K562 (cell line): ENCODE results near the gene FMO3. TPM values are rescaled to one million over a fixed set of nuclear protein-coding genes. Genes with fewer than 3 reads are reported as not detected.

ENCODE experiments used
- ATAC-seq: fragments of 200-7000 bp; cut with Tn5 transposase; 3 replicates; pipeline ENCODE4 v1.9.1; 2020; ENCODE audit warnings: moderate library complexity
- BruUV-seq: library from RNA; stranded (reverse); fragments of 400-500 nt; replicated peaks from 2 replicates; lab custom pipeline; 2021; lab: Mats Ljungman, UMichigan
- CTCF ChIA-PET: fragments of 300-600 bp; formaldehyde crosslinking; extraction: SDS; loops from one replicate; lab custom pipeline; 2021; ENCODE audit warnings: low intra/inter-chr PET ratio; lab: Yijun Ruan, JAX
- POLR2A ChIA-PET: fragments of 300-600, 350-650 bp; sonication (Branson Sonifier 250); formaldehyde crosslinking; extraction: SDS; loops from one replicate; lab custom pipeline; 2021; ENCODE audit warnings: antibody characterized with exemption, inconsistent platforms; lab: Yijun Ruan, JAX
- DNase-seq, 4 experiments: peaks; one replicate each; pipeline versions ENCODE4 v3.0.0 to v3.0.0-alpha.2; 2011 to 2018; ENCODE audit warnings: low spot score in 3 of 4, mixed read lengths in 3 of 4; ENCODE audit errors: extremely low read depth in 1 of 4
- FAIRE-seq: peaks from 2 replicates; lab custom pipeline; 2011; peaks lifted over from hg19 to GRCh38; lab: Jason Lieb, UNC
- H2AFZ ChIP-seq: 2 replicates; pipeline ENCODE4 v1.6.0; 2011; ENCODE audit warnings: low read depth, low read length, control low read depth, inconsistent platforms
- H3K27ac ChIP-seq: fragments of 200-600 bp; 3 replicates; pipeline ENCODE4 v1.8.0; 2011; ENCODE audit warnings: low read depth, mild to moderate bottlenecking, control low read depth, inconsistent platforms, low read length, moderate library complexity, mixed read lengths; ENCODE audit errors: extremely low read depth
- H3K27me3 ChIP-seq, 2 experiments: fragments of 300-600 bp in 1 of 2; 2 replicates in 1 of 2; 3 replicates in 1 of 2; pipeline versions ENCODE4 v1.6.0 to v1.8.0; 2011; ENCODE audit warnings: inconsistent platforms in 2 of 2, low read length in 2 of 2, mild to moderate bottlenecking in 1 of 2, mixed read lengths in 1 of 2, moderate library complexity in 1 of 2; ENCODE audit not compliant: control insufficient read depth in 2 of 2, insufficient read depth in 2 of 2
- H3K36me3 ChIP-seq: fragments of 300-600 bp; 3 replicates; pipeline ENCODE4 v1.8.0; 2011; ENCODE audit warnings: mild to moderate bottlenecking, low read length, inconsistent platforms; ENCODE audit not compliant: control insufficient read depth, insufficient read depth
- H3K4me1 ChIP-seq, 2 experiments: fragments of 200-600 bp in 1 of 2; replicated peaks in 1 of 2; 2 replicates in 1 of 2; 3 replicates in 1 of 2; pipeline versions ENCODE4 v1.5.1 to v1.8.0; 2011; ENCODE audit warnings: inconsistent platforms in 2 of 2, low read length in 2 of 2, mild to moderate bottlenecking in 1 of 2, mixed read lengths in 1 of 2, moderate library complexity in 1 of 2; ENCODE audit not compliant: control insufficient read depth in 2 of 2, insufficient read depth in 2 of 2
- H3K4me2 ChIP-seq: 2 replicates; pipeline ENCODE4 v1.6.1; 2011; ENCODE audit warnings: low read length, control low read depth, inconsistent platforms, mixed read lengths; ENCODE audit not compliant: insufficient read depth
- H3K4me3 ChIP-seq: fragments of 200-600 bp; sonication (generic), shearing (Covaris generic); 2 replicates; pipeline ENCODE4 v1.5.1; 2016; ENCODE audit warnings: control low read depth, inconsistent platforms
- H3K79me2 ChIP-seq: fragments of 200-600 bp; 3 replicates; pipeline ENCODE4 v1.8.0; 2011; ENCODE audit warnings: low read length, inconsistent platforms; ENCODE audit not compliant: control insufficient read depth, insufficient read depth
- H3K9ac ChIP-seq, 2 experiments: 2 replicates each; pipeline versions ENCODE4 v1.6.0 to v1.6.1; 2011; ENCODE audit warnings: low read depth in 2 of 2, low read length in 2 of 2, control low read depth in 1 of 2, inconsistent platforms in 1 of 2, mild to moderate bottlenecking in 1 of 2, mixed read lengths in 1 of 2; ENCODE audit not compliant: insufficient read depth in 1 of 2
- H3K9me1 ChIP-seq: one replicate; pipeline ENCODE4 v1.6.0; 2011; ENCODE audit warnings: inconsistent platforms, mild to moderate bottlenecking, low read length, moderate library complexity; ENCODE audit not compliant: control insufficient read depth, insufficient read depth
- H3K9me3 ChIP-seq: replicated peaks from 2 replicates; pipeline ENCODE4 v1.5.1; 2011; ENCODE audit warnings: low read depth, low read length, inconsistent platforms; ENCODE audit not compliant: control insufficient read depth, insufficient read depth
- H4K20me1 ChIP-seq: replicated peaks from 2 replicates; pipeline ENCODE4 v1.6.1; 2011; ENCODE audit warnings: low read length, inconsistent platforms, mixed read lengths; ENCODE audit not compliant: control insufficient read depth, insufficient read depth
- HNRNPL ChIP-seq: fragments of 200-400 bp; formaldehyde crosslinking; IDR thresholded peaks from 2 replicates; pipeline ENCODE4 v1.6.1; 2017; ENCODE audit warnings: low read depth, mild to moderate bottlenecking, low read length
- HNRNPUL1 ChIP-seq: fragments of 200-400 bp; formaldehyde crosslinking; IDR thresholded peaks from 2 replicates; pipeline ENCODE4 v1.6.1; 2017; ENCODE audit warnings: low read length
- KDM5B ChIP-seq: fragments of 200-600 bp; sonication (generic); IDR thresholded peaks from 2 replicates; pipeline ENCODE4 v1.6.1; 2012; ENCODE audit warnings: low read depth, mild to moderate bottlenecking, moderate library complexity, low read length, control low read depth, inconsistent platforms; ENCODE audit not compliant: insufficient replicate concordance
- KLF16 ChIP-seq: IDR thresholded peaks from 2 replicates; pipeline ENCODE4 v1.6.1; 2016; ENCODE audit warnings: antibody characterized with exemption
- NFIC ChIP-seq: fragments of 450-650 bp; IDR thresholded peaks from 2 replicates; pipeline ENCODE4 v1.6.1; 2017; ENCODE audit warnings: mild to moderate bottlenecking, inconsistent platforms
- TAF7 ChIP-seq: fragments of 450-650 bp; IDR thresholded peaks from 2 replicates; pipeline ENCODE4 v1.6.1; 2016; ENCODE audit warnings: missing genetic modification characterization, missing compliant biosample characterization
- TBL1XR1 ChIP-seq, 2 experiments: IDR thresholded peaks; 2 replicates each; pipeline ENCODE4 v1.6.1; 2012; ENCODE audit warnings: improper control_type of control experiment in 2 of 2, low read length in 2 of 2, mild to moderate bottlenecking in 1 of 2
- ZNF23 ChIP-seq: fragments of 250-450 bp; sonication (Bioruptor Pico); IDR thresholded peaks from 2 replicates; pipeline ENCODE4 v1.4.0; 2020; ENCODE audit warnings: mild to moderate bottlenecking
- ZNF785 ChIP-seq: fragments of 250-450 bp; sonication (Bioruptor Pico); IDR thresholded peaks from 2 replicates; pipeline ENCODE4 v1.4.0; 2020; ENCODE audit warnings: mild to moderate bottlenecking
- WGBS: fragments of 100-300 bp; shearing (Covaris generic); methylation state at CpG from one replicate; pipeline ENCODE4 v1.1.6; 2016; ENCODE audit warnings: low coverage, mixed read lengths; ENCODE audit not compliant: insufficient coverage; ENCODE audit errors: missing lambda C conversion rate; 5-methylcytosine and 5-hydroxymethylcytosine counted together
- in situ Hi-C: fragments of 300-500 bp; cut with MboI; formaldehyde crosslinking; loops from 4 replicates; pipeline ENCODE4 v1.15.0; 2018; ENCODE audit warnings: inconsistent platforms, mixed read lengths
- intact Hi-C: fragments of 100-400 bp; cut with micrococcal nuclease; formaldehyde crosslinking; loops from 2 replicates; pipeline ENCODE4 v1.14.2; 2022
- polyA plus RNA-seq, 8 experiments: library from polyadenylated mRNA; depleted of rRNA in 4 of 8; stranded (reverse) in 5 of 8; unstranded in 3 of 8; fragments of >200 nt; fragmentation: Nextera tagmentation in 2 of 8; fragmentation: Illumina TruSeq in 1 of 8; extraction: Ambion mirVana in 2 of 8; extraction: Trizol in 1 of 8; gene quantifications; 2 replicates each; pipeline versions ENCODE4 v1.2.1 to v1.2.3, GENCODE V29; 2011 to 2014; ENCODE audit warnings: inconsistent platforms in 1 of 8, missing spikeins in 1 of 8
- total RNA-seq, 7 experiments: library from RNA; depleted of rRNA in 6 of 7; stranded (reverse); fragments of >200 nt in 6 of 7; fragmentation: Illumina TruSeq in 2 of 7; extraction: Trizol in 2 of 7; gene quantifications; 2 replicates each; pipeline versions ENCODE4 v1.2.1 to v1.2.3, GENCODE V29; 2011 to 2021; ENCODE audit warnings: low replicate concordance in 1 of 7
- TF ChIP-seq, protein P1 (sequence below): fragments of 250-450 bp; sonication (Bioruptor Pico); IDR thresholded peaks from 2 replicates; pipeline ENCODE4 v1.4.0; 2020; ENCODE audit warnings: borderline replicate concordance
- TF ChIP-seq, protein P2 (sequence below): sonication (generic); formaldehyde crosslinking; IDR thresholded peaks from 2 replicates; pipeline ENCODE4 v1.8.1; 2023; ENCODE audit warnings: mild to moderate bottlenecking, missing genetic modification reagents
- TF ChIP-seq, protein P3 (sequence below): sonication (generic); formaldehyde crosslinking; IDR thresholded peaks from 2 replicates; pipeline ENCODE4 v1.8.0; 2022; ENCODE audit warnings: missing genetic modification reagents, mild to moderate bottlenecking, moderate library complexity, borderline replicate concordance
- TF ChIP-seq, protein P4 (sequence below): fragments of 250-450 bp; sonication (Bioruptor Pico); IDR thresholded peaks from 2 replicates; pipeline ENCODE4 v1.8.0; 2021; ENCODE audit warnings: moderate library complexity, mild to moderate bottlenecking, inconsistent platforms

FMO3 gene
- total and polyA plus RNA-seq, 9 of the 15 experiments (the other 6 are each of a cell fraction or from before 2014, with no cell fraction given), result not detected

DNA sequence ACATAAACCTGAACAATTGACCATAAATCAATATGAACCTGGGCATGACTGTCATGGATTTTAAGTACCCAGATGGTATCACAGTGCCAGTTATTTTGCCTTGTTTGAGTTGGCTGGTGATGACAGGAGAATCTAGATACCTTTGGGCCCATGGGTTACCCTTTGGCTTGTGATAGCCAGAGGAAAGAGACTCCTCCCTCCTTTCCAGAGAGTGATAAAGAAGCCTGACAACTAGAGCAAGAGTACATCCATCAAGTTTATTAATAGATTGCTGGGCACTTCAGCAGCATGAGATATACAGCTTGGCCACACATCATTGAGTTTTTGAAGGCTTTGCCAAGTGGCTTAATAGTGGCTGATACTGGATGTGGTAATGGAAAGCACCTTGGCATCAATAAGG, 6.6 kb upstream of the FMO3 start:
- Histone ChIP-seq H2AFZ (no peak overlapping the region), H3K79me2 (no peaks in the 10 kb centered on the region), H3K9me3 (no peaks in the 10 kb centered on the region), H3K9me1 (no peaks in the 10 kb centered on the region), H3K27me3 (no peaks in the 10 kb centered on the region), H3K4me2 (no peak overlapping the region), H3K4me3 (no peak overlapping the region), H3K36me3 (no peaks in the 10 kb centered on the region), H3K4me1 (no peaks in the 10 kb centered on the region), H3K27ac (no peak overlapping the region), H4K20me1 (no peaks in the 10 kb centered on the region), H3K9ac (no peak overlapping the region)
- FAIRE-seq (no peak), DNase-seq (no peak), ATAC-seq (no peak)
- in situ Hi-C loops (no loop called here), intact Hi-C loops (no loop called here)
- CTCF ChIA-PET, result no interaction called here
- no peak for TF ChIP-seq HNRNPL
- TF ChIP-seq NFIC, result no peak
- POLR2A ChIA-PET, result no interaction called here
- no TSS peak for BruUV-seq

DNA sequence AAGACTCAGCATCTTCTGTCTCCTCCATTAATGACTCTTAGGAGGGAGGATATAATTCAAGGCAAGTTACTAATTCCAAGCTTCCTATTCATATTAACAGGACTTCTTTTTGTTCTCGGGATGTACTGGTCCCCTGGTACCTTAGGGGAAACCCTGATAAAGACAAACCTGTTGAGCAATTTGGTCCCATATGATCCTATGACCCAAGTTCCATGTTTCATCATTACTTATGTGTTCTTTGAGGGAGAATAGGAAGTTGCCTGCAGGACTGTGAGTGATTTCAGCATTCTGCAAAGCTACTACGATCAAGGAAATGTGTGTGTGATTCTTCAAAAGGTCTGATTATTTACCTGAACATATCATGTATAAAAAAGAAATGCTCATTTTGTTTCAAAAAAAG, 5.8 kb upstream of the FMO3 start:
- Histone ChIP-seq H3K27ac (no peak overlapping the region), H3K36me3 (no peaks in the 10 kb centered on the region), H3K9me1 (no peaks in the 10 kb centered on the region), H3K4me2 (no peak overlapping the region), H3K9ac (no peak overlapping the region), H3K4me3 (no peak overlapping the region), H2AFZ (no peak overlapping the region), H3K4me1 (no peaks in the 10 kb centered on the region), H3K79me2 (no peaks in the 10 kb centered on the region), H3K27me3 (no peaks in the 10 kb centered on the region), H3K9me3 (no peaks in the 10 kb centered on the region), H4K20me1 (no peaks in the 10 kb centered on the region)
- BruUV-seq, result no TSS peak
- DNase-seq (no peak), FAIRE-seq (no peak), ATAC-seq (no peak)
- intact Hi-C loops, result no loop called here
- ChIA-PET POLR2A (interaction anchor here (0.6 kb wide), 1 partner anchor 294 kb away, joined by 3 read pairs; no protein-coding TSS in a partner anchor), CTCF (no interaction called here)
- 0% methylated on average over 2 of the region's 2 CpGs for whole genome bisulfite sequencing
- in situ Hi-C loops, result no loop called here
- TF ChIP-seq, protein P1, sequence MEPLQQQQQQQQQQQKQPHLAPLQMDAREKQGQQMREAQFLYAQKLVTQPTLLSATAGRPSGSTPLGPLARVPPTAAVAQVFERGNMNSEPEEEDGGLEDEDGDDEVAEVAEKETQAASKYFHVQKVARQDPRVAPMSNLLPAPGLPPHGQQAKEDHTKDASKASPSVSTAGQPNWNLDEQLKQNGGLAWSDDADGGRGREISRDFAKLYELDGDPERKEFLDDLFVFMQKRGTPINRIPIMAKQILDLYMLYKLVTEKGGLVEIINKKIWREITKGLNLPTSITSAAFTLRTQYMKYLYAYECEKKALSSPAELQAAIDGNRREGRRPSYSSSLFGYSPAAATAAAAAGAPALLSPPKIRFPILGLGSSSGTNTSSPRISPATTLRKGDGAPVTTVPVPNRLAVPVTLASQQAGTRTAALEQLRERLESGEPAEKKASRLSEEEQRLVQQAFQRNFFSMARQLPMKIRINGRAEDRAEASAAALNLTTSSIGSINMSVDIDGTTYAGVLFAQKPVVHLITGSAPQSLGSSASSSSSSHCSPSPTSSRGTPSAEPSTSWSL (CRISPR knock-in tag), result no peak
- TF ChIP-seq ZNF23 (CRISPR knock-in tag) (no peak), TAF7 (tag) (no peak), ZNF785 (no peak), KDM5B (no peak), HNRNPUL1 (no peak), TBL1XR1 (IDR thresholded peaks at IDR 0.05; ENCODE audit: low read length in 2 of 2) (no peak), KLF16 (no peak)
- TF ChIP-seq, protein P2, sequence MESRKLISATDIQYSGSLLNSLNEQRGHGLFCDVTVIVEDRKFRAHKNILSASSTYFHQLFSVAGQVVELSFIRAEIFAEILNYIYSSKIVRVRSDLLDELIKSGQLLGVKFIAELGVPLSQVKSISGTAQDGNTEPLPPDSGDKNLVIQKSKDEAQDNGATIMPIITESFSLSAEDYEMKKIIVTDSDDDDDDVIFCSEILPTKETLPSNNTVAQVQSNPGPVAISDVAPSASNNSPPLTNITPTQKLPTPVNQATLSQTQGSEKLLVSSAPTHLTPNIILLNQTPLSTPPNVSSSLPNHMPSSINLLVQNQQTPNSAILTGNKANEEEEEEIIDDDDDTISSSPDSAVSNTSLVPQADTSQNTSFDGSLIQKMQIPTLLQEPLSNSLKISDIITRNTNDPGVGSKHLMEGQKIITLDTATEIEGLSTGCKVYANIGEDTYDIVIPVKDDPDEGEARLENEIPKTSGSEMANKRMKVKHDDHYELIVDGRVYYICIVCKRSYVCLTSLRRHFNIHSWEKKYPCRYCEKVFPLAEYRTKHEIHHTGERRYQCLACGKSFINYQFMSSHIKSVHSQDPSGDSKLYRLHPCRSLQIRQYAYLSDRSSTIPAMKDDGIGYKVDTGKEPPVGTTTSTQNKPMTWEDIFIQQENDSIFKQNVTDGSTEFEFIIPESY (CRISPR knock-in tag), result no peak
- TF ChIP-seq, protein P3, sequence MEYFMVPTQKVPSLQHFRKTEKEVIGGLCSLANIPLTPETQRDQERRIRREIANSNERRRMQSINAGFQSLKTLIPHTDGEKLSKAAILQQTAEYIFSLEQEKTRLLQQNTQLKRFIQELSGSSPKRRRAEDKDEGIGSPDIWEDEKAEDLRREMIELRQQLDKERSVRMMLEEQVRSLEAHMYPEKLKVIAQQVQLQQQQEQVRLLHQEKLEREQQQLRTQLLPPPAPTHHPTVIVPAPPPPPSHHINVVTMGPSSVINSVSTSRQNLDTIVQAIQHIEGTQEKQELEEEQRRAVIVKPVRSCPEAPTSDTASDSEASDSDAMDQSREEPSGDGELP (CRISPR knock-in tag), result no peak
- TF ChIP-seq, protein P4, sequence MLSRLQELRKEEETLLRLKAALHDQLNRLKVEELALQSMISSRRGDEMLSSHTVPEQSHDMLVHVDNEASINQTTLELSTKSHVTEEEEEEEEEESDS, result no peak
